Measurements from ENCODE around the gene CFAP251.
"Not testable (repeated sequence)": the region's sequence is repeated elsewhere in the genome, so short reads cannot be mapped to it uniquely, and the experiment has no call there.

Gene CFAP251

DNA sequence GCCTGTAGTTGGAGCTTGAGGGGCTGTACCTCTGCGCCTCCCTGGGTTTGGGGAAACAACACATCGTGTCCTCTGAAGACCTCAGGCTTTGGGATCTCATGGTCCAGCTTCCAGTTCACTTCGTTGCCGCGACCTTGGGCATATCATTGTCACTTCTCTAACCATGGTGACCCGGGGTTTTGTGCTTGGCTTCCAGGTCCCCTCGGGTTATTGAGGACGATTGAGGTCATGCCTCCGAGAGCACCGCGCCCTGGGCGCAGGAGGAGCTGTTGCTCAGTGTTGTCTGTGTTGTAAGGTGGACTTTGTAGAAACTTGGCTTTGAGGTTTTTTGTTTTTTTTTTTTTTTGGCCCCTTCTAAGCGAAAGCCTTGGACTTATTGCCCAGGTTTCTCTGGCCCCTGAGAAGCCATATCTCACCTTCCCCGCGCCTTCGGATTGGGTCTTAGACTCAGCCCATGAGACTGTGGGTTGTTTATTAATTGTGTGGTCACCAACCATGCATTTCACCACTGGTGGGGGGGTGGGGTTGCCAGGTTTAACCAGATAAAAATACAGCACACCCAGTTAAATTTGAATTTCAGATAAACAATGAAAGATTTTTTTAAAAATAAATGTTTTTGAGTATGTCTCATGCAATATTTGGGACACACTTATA, 105.9 kb downstream of the CFAP251 start:
- DNase-seq, result peak in 1 of 56 donors; percentile 3

DNA sequence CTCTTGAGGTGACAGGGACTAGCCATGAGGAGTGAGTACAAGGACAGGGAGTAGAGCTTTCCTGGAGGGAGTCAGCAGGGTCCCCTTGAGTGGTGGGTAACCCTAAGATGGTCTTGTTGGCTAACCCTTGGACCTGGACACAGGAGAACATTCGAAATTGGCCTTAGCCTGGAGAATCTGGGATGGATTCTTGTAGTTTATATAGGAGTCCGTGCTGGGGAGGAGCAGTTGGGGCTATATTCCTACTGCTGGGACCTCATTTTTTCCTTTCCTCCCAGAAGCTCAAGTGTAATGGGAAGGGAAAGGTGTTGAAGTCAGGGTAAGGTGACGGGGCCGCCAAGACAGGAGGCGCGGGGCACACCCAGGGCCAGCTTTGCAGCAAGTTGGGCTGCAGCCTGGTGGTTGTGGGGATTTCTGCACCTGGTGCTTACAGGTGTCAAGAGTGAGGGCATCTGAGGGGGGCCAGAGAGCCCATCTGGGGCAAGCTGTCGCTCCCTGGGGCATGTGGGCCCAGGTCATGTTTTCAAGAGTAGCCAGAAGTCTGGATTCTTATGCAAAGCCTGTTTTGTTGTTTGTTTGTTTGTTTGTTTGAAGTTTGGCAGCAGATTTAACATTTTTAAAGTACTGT, 108.4 kb downstream of the CFAP251 start:
- DNase-seq, result no peak

DNA sequence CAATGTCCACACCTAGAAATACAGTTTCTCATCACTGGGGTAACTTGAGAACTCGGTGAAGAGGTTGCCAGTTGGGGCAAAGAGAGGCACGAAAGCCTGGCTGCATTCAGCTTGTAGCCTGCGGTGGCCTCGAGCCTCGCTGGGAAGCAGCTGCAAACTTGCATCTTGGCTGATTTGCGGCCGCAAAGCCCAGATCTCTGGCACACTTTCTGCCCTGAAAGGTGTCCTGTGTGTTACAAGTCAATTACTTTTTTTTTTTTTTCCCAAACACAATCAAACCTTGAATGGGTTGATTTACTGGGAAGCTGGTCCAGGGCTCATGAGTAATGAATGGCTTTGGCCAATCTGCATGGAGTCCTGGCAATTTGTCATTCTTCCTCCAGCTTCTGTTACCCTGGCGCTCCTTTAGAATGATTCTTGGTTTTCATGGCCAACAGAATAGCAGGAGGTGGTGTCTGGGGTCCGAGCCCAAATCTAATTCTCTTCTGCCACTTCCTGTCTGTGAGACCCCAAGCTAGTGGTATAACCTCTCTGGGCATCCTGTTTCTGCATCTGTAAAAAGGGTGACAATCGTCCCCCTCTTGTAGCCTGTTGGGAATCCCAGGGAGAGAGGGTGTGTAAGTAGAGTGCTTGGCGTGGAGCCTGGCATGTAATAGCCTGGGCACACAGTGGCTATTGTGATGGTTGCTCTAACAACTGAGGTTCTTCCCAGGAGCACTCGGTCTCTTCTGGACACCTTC, 109.9 kb downstream of the CFAP251 start:
- peak in 30 of 56 donors; percentile 6 to 55 (median 20) for DNase-seq

DNA sequence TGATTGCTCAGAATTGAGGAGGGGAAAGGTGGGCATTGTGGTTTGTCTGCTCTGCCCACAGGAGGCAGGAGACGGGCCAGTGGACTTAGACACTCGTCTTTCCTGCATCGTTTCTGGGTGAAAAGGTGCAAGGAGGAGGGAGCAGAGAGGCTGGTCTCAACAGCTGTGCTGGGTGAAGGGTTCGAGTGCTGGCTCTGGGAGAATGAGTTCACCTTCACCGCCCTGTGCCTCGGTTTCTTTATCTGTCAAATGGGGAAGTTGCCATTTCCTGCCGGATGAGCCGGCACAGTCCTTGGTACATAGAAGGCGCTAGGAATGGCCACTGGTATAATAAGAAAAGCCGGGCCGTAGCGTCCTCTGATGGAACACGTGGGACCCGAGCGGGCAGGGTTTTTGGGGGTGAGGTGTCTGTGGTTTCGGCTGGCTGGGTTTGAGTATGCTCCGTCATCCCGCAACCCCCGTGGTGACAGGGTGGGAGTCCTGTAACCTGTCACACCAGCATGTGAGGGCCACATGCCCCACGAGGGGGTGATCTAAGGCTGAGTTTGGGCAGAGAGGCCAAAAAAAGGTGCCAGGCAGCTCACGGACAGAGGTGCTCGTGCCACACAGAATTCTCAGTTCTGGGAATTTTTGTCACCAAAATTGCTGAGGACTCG, 110.6 kb downstream of the CFAP251 start:
- DNase-seq, result no peak

DNA sequence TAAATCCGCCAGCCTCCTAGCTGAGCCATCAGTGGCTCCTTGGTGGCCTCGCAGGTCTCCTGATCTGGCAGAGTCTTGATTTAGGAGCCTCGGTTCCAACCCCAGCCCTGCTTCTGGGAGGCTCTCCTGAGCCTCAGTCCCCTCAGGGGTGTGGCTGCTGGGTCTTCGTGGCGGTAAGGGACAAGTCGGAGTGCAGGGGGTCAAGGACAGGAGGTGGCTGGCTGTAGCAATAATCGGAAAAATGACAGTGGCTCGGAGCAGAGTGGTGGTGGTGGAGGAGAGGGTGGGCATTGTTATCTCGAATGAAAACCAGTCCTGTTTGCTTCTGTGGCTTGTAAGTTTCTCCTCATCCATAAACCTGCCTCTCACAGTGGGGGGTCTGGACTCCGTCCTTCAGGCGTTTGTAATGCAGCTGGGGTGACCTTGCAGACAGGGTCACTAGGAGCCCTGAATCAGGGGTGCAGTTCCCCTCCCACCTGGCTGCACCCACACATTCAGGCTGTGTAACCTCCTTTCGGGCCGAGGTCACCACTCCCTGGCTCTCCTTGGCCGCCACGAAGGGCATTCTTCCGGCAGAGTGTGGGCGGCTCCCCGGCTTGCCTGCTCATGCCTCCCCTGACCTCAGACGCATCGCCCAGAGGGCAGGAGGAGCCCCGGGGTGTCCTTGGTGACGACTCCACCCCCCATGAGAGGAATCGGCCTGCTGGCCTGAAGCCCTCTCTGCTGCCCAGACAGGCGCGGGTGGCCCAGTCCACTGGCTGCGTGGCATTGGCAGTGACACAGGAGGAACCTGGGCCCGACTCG, 111.4 kb downstream of the CFAP251 start:
- peak in 1 of 56 donors; percentile 15 for DNase-seq

DNA sequence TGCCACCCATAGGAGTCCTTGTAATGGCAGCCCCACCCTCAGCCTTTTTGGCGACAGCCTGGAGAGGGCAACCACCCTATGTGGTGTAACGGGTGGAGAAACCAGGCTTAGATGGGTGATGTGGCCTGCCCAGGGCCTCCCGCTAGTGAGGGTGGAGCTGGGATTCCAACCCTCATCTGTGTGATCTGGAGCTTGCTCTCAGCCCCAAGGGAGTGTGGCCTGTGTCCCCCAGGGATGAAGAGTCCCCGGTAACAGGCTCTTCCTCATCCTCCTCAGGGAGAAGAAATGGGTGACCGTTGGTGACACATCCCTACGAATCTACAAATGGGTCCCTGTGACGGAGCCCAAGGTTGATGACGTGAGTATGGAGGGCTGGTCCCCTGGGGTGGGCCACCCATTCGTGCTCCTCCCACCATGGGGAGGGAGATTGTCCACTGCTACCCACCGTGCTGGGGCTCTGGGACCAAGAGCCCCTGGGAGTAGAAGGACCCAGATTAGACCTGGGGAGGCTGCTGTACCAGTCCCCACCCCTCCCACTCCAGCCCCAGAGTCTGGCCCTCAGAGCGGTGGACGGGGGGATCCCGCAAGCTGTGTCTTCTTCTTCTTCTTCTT, 112.1 kb downstream of the CFAP251 start:
- no peak for DNase-seq

DNA sequence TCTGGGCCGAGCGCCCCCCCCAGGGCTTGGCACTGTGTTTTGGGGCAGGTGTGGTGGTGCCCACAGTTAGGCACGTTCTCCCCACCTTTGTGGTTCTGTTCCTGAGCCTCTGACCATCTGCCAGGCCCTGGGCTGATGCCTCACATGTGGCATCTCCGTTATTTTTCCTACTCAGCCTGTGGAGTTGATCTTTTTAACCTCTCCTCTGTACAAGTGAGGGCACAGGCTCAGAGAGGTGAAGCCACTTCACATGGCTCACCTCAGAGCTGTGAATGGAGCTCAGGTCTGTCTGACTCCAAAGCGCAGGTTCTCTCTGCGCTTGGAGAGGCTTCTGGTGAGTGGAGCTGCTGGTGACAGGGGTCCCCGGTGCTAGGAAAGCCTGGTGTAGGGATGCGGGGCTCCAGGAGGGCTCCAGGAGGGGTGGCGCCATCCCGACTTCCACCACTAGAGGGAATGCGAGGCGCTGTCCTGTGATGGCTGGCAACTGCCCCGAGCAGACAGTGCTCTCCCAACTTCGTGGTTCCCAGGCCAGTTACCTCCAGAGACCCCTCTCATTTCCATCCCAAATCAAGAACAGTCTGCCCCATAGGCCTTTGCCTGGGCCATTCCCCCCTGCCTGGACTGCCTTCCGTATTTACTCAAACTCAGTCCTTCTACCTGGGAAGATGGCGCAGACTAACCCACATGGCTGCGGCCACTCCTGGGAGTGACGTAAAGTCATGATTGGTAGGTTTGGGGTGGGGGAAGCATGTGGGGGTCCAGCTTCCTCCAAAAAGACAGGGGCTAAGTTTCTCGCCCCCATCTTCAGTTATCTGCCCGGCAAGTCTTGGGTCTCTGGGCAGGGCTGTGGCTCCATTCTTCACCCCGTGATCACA, 113.2 kb downstream of the CFAP251 start:
- DNase-seq, result peak in 14 of 56 donors; percentile 4 to 44 (median 8)

DNA sequence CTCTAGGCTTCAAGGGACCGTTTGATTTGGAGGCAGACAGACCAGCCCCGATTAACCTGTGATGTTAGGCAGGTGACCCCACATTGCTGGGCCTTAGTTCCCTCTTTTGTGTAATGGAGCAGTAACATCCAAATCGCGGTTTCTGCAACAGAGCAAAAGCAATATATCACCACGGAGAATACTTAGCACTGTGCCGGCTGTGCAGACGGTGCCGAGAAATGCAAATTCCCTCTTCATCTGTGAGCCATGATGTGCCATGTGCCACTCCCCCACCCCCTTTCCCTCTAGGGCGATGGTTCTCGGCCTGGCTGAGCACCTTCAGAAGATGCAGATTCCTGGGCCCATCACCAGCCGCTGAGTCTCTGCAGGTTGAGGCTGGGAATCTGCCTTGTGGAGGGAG, 114.2 kb downstream of the CFAP251 start:
- DNase-seq, result no peak

DNA sequence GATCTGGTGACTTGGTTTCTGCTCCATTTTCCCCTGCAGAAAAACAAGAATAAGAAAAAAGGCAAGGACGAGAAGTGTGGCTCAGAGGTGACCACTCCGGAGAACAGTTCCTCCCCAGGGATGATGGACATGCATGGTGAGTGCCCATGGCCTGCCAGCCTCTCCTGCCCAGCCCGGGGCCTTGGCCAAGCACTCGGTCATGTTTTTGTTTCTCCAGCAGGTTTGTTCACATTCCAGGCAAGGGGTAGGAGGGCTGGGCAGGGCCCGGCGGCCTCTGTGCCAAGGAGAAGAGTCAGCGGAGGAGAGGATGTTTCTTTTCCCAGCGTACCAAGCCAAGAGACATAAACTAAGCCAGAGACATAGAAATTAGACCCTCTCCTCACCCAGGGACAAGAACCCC, 116.9 kb downstream of the CFAP251 start:
- DNase-seq, result peak in 1 of 56 donors; percentile 16

DNA sequence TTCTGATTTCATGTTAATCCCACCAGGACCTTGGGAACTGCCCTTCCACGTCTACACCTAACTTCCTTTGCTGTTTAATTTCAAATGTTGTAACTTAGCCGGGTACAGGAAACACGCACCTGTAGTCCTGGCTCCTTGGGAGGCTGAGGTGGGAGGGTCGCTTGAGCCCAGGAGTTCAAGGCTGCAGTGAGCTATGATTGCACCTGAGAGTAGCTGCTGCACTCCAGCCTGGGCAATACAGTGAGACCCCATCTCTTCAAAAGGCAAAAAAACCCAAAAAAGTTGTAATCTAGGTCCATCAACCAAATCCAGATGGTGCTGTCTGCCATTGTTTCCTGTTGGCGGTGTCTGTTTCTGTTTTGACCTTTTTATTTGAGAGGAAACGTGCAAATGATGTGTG, 117.8 kb downstream of the CFAP251 start:
- no peak for DNase-seq

DNA sequence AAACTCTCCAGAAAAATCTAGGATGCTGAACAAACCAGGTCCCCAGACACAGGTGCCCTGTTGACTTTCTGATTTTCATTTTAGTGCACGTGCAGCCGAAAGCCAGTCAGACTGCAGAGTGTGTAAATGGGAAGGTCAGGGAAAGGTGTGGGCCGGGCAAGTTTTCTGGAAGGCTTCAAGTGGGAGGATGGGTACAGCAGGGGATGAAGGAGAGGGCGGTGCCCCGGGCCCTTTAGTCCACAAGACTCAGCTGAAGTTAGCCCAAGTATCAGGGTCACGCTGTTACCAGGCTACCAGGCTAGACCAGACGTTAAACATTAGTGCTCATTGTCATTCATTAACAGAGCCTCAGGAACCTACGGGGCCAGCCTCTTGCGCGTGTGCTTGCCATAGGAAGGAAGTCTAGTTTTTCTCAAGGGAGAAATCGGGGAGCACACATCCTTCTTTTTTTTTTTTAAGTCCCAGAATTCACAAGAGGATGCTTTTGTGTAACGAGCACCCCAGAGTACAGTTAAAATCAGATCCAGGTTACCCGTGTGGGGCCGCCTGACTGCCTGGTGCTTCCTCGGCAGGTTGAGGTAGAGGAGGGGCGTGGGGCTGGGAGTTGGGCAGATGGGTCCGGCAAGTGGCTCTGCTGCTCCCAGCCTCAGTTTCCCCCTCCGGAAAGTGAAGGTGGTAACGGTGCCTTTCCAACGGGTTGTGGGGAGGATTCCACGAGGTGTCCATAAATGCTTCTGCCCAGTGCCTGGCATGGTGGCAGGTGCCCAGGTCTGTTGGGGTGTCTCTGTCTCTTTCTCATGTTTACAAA, 122.4 kb downstream of the CFAP251 start:
- no peak for DNase-seq

DNA sequence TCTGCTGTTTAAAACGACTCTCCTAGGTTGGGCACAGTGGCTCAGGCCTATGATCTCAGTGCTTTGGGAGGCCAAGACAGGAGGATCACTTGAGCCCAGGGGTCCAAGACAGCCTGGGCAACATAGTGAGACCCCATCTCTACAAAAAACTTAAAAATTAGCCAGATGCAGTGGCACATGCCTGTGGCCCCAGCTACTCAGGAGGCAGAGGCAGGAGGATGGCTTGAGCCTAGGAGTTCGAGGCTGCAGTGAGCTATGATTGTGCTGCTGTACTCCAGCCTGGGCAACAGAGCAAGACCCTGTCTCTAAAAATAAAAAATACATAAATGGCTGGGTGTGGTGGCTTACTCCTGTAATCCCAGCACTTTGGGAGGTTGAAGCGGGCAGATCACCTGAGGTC, 123.1 kb downstream of the CFAP251 start:
- DNase-seq, result not testable (repeated sequence)

DNA sequence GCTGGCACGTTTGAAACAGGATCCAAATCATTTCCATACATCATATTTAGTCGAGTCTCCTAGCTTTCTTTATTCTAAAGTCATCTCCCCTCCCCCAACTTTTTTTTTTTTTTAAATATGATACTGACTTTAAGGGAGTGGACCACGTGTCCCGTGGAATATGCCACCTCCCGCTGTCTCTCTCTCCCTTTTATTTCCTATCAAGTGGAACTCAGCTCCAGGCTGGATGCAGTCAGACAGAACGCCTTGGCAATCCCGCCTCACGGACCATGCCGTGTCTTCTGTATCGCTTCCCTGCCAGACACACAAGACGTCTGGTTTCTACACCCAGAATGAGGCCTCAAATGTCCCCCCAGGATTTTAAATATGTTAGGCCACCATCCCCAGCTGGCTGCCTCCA, 124.5 kb downstream of the CFAP251 start:
- no peak for DNase-seq

DNA sequence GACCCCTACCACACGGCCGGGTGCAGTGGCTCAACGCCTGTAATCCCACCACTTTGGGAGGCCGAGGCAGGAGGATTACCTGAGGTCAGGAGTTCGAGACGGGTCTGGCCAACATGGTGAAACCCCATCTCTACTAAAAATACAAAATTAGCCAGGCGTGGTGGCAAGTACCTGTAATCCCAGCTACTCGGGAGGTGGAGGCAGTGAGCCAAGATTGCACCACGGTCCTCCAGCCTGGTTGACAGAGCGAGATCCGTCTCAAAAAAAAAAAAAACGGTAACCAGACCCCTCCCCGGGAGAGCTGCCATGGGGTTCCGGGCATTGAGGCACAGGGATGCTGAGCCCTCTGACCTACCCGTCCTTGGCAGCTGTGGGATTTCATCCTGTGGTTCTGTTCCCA, 125.1 kb downstream of the CFAP251 start:
- DNase-seq, result no peak

DNA sequence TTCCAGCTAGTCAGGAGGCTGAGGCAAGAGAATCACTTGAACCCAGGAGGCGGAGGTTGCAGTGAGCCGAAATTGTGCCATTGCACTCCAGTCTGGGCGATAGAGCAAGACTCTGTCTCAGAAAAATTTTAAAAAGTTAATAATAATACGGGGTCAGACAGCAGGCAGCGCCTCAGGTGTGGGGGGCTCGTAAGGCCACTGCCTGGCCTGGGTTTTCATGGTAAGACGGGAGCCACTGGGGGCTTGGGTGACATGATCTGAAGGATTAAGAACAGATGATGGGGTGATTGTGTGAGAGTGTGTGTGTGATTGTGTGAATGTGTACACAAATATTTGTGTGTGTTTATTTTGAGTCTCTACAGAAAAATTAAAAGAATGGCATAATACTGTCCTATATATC, 126.9 kb downstream of the CFAP251 start:
- DNase-seq, result no peak

DNA sequence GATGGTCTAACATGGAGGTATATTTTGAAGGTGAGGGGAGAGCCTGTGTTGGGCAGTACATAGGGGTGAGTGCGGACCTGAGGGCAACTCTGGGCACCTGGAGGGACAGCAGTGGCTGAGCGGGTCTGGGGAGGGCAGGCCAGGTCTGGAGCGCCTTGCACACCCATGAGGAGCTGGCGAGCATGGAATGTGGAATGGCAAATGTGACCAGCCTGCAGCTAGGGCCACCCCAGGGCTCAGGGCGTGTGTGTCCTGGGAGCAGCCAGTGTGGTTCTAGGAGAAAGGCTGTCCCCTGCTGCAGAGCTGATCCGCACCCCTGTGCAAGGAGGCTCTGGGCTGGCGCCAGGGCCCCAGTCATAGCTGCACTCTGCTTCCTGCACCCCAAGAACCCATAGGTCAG, 127.8 kb downstream of the CFAP251 start:
- DNase-seq, result no peak

DNA sequence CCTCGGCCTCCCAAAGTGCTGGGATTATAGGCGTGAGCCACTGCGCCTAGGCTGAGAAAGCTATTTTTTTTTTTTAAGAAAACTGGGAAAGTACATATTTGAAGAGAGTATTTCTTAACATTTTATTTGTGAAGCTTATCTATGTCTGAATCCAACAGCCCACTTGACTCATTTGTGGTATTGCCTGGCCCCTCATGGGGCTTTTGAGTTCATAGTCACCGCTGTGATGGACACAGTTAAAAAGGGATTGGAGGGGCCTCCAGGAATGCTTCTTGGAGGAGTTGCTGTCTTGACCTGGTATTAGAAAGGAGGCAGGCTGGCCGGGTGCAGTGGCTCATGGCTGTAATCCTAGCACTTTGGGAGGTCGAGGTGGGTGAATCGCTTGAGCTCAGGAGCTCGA, 129.8 kb downstream of the CFAP251 start:
- DNase-seq, result no peak

DNA sequence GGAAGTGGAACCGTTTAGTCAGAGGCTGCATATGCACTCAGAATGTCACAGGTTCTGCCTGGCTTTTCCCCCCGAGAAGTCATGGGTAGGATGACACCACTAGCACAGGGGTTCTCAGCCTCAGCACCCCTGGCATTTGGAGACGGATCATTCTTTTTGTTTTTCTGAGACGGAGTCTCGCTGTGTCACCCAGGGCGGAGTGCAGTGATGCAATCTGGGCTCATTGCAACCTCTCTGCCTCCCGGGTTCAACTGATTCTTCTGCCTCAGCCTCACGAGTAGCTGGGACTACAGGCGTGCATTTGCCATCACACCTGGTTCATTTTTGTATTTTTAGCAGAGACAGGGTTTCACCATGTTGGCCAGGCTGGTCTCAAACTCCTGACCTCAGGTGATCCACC, 131.4 kb downstream of the CFAP251 start:
- no peak for DNase-seq

DNA sequence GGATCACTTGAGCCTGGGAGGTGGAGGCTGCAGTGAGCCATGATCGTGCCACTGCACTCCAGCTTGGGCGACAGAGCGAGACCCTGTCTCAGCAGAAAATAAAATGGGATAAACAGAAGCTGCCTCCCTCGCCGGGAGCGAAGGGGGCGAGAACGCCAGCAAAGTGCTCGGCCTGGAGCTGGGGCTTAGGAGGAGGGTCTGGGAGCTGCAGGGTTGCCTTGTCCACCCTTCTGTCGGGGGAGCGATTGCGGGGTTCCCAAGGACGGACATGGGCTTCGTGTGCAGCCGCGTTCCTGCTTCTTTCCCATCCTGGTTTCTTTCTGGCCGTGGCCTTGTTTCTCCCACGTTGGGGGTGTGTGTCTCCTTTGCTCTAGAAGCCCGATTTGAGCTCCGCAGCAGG, 132.3 kb downstream of the CFAP251 start:
- DNase-seq, result no peak

Measured in nucleus accumbens (tissue), 56 donors.